K562 (cell line): ENCODE results near the gene LAMA2.

ENCODE experiments used
- ATF3 ChIP-seq, 2 experiments: fragments of 450-650 bp in 1 of 2; sonication (generic) in 1 of 2; formaldehyde crosslinking in 1 of 2; IDR thresholded peaks in 1 of 2; conservative IDR thresholded peaks in 1 of 2; 2 replicates each; pipeline versions ENCODE4 v1.6.1 to v1.8.1; 2016 to 2023; ENCODE audit warnings: mild to moderate bottlenecking in 2 of 2, moderate library complexity in 2 of 2, inconsistent platforms in 1 of 2, missing genetic modification reagents in 1 of 2
- CBX8 ChIP-seq: fragments of 200-600 bp; sonication (generic); IDR thresholded peaks from 2 replicates; pipeline ENCODE4 v1.6.1; 2012; ENCODE audit warnings: borderline replicate concordance, mixed run types, low read depth, mild to moderate bottlenecking, moderate library complexity, mixed read lengths, low read length, control low read depth, inconsistent platforms; ENCODE audit not compliant: poor library complexity, severe bottlenecking; ENCODE audit errors: extremely low read depth
- CHD7 ChIP-seq: fragments of 200-600 bp; sonication (generic); IDR thresholded peaks from one replicate; pipeline ENCODE4 v1.6.1; 2012; ENCODE audit warnings: mild to moderate bottlenecking, low read depth, low read length, inconsistent platforms
- ETV6 ChIP-seq, 3 experiments: fragments of 150-350 bp in 1 of 3; sonication (generic) in 1 of 3; formaldehyde crosslinking in 1 of 3; IDR thresholded peaks; 2 replicates each; pipeline versions ENCODE4 v1.6.1 to v1.8.0; 2014 to 2022; ENCODE audit warnings: borderline replicate concordance in 2 of 3, low read depth in 2 of 3, antibody characterized with exemption in 1 of 3, low read length in 1 of 3, mild to moderate bottlenecking in 1 of 3, missing genetic modification reagents in 1 of 3
- FOS ChIP-seq: IDR thresholded peaks from 3 replicates; pipeline ENCODE4 v1.6.1; 2011; ENCODE audit not compliant: insufficient read length; ENCODE audit errors: extremely low read depth
- HMG20A ChIP-seq: fragments of 450-650 bp; formaldehyde crosslinking; conservative IDR thresholded peaks from 2 replicates; pipeline ENCODE4 v1.4.0; 2020; ENCODE audit warnings: mild to moderate bottlenecking, mixed read lengths
- MAFK ChIP-seq: IDR thresholded peaks from 2 replicates; pipeline ENCODE4 v1.6.1; 2011; ENCODE audit warnings: low read length, improper control_type of control experiment
- MXI1 ChIP-seq: IDR thresholded peaks from 2 replicates; pipeline ENCODE4 v1.6.1; 2011; ENCODE audit warnings: low read depth, mild to moderate bottlenecking, improper control_type of control experiment, low read length
- POLR2A ChIP-seq: fragments of 450-650 bp; conservative IDR thresholded peaks from 2 replicates; pipeline ENCODE4 v1.6.1; 2016
- SIN3A ChIP-seq, 2 experiments: fragments of 150-350 bp in 1 of 2; IDR thresholded peaks; 2 replicates each; pipeline ENCODE4 v1.6.1; 2011 to 2016; ENCODE audit warnings: borderline replicate concordance in 2 of 2, low read depth in 2 of 2, low read length in 2 of 2, mild to moderate bottlenecking in 2 of 2, moderate library complexity in 2 of 2; ENCODE audit not compliant: control insufficient read depth in 1 of 2
- ZBTB7A ChIP-seq: IDR thresholded peaks from 2 replicates; pipeline ENCODE4 v1.6.1; 2011; ENCODE audit warnings: low read depth, mild to moderate bottlenecking, low read length, moderate library complexity, borderline replicate concordance; ENCODE audit not compliant: control insufficient read depth
- ZNF609 ChIP-seq: sonication (generic); formaldehyde crosslinking; IDR thresholded peaks from 2 replicates; pipeline ENCODE4 v1.8.1; 2023; ENCODE audit warnings: missing genetic modification reagents, mild to moderate bottlenecking, borderline replicate concordance
- TF ChIP-seq, protein P1 (sequence below): sonication (generic); formaldehyde crosslinking; IDR thresholded peaks from 2 replicates; pipeline ENCODE4 v1.8.0; 2023; ENCODE audit warnings: mild to moderate bottlenecking, missing genetic modification reagents

- TF ChIP-seq SIN3A (IDR thresholded peaks at IDR 0.05; ENCODE audit: borderline replicate concordance in 2 of 2, control insufficient read depth in 1 of 2, low read depth in 2 of 2, low read length in 2 of 2) (no peak), HMG20A (CRISPR knock-in tag) (no peak), MXI1 (no peak), MAFK (no peak), ATF3 (IDR thresholded peaks at IDR 0.05) (no peak), ATF3 (CRISPR knock-in tag; conservative IDR thresholded peaks at IDR 0.05) (no peak), POLR2A (no peak), CHD7 (no peak), ZNF609 (CRISPR knock-in tag) (no peak), ZBTB7A (no peak), ETV6 (IDR thresholded peaks at IDR 0.05; ENCODE audit: borderline replicate concordance in 1 of 2, low read depth in 2 of 2, low read length in 1 of 2) (no peak), ETV6 (CRISPR knock-in tag; IDR thresholded peaks at IDR 0.05; ENCODE audit: borderline replicate concordance) (no peak), CBX8 (no peak), FOS (no peak)
- TF ChIP-seq, protein P1, sequence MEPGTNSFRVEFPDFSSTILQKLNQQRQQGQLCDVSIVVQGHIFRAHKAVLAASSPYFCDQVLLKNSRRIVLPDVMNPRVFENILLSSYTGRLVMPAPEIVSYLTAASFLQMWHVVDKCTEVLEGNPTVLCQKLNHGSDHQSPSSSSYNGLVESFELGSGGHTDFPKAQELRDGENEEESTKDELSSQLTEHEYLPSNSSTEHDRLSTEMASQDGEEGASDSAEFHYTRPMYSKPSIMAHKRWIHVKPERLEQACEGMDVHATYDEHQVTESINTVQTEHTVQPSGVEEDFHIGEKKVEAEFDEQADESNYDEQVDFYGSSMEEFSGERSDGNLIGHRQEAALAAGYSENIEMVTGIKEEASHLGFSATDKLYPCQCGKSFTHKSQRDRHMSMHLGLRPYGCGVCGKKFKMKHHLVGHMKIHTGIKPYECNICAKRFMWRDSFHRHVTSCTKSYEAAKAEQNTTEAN (CRISPR knock-in tag): no peak
Measured at GRCh38 chr6:128932061-128932460, 49.1 kb downstream of the LAMA2 start.
